T-cell (primary cell): Measurements from ENCODE around the gene CFAP74. TPM values are rescaled to one million over a fixed set of nuclear protein-coding genes. Genes with fewer than 3 reads are reported as not detected.

ENCODE experiments used
- ATAC-seq, 4 experiments: fragments of 200-7000 bp in 3 of 4; fragments of 150-1000 bp in 1 of 4; cut with Tn5 transposase; replicated peaks in 1 of 4; 1 replicate in 3 of 4; 2 replicates in 1 of 4; pipeline ENCODE4 v1.10.0; 2021; ENCODE audit warnings: moderate library complexity in 3 of 4, mild to moderate bottlenecking in 2 of 4, moderate number of reproducible peaks in 1 of 4
- CTCF ChIA-PET, 2 donors: fragments of 300-600 bp; sonication (Branson Sonifier 250); formaldehyde crosslinking; loops; one replicate each; lab custom pipeline; 2022; ENCODE audit warnings: antibody characterized with exemption in 2 of 2; lab: Charles Lee
- POLR2A ChIA-PET, 2 donors: fragments of 300-600 bp; sonication (Branson Sonifier 250); formaldehyde crosslinking; loops; one replicate each; lab custom pipeline; 2022; ENCODE audit warnings: antibody characterized with exemption in 2 of 2; lab: Charles Lee
- DNase-seq, 35 experiments: peaks; one replicate each; pipeline versions ENCODE4 v3.0.0 to v3.0.0-alpha.2; 2013 to 2023
- H3K27ac ChIP-seq: one replicate; pipeline ENCODE4 v1.5.1; 2013; ENCODE audit warnings: low read length
- H3K27me3 ChIP-seq, 2 experiments: replicated peaks in 1 of 2; 1 replicate in 1 of 2; 2 replicates in 1 of 2; pipeline versions ENCODE4 v1.6.1 to v1.7.0; 2013; ENCODE audit warnings: low read length in 1 of 2, mixed read lengths in 1 of 2; ENCODE audit not compliant: control insufficient read depth in 2 of 2, insufficient read depth in 2 of 2; ENCODE audit errors: extremely low read depth in 1 of 2
- H3K36me3 ChIP-seq, 2 donors: 1 replicate in 1 of 2; 2 replicates in 1 of 2; pipeline versions ENCODE4 v1.6.1 to v1.7.0; 2013; ENCODE audit warnings: low read length in 1 of 2; ENCODE audit not compliant: control insufficient read depth in 2 of 2, insufficient read depth in 1 of 2; ENCODE audit errors: extremely low read depth in 1 of 2
- H3K4me1 ChIP-seq, 2 experiments: 1 replicate in 1 of 2; 2 replicates in 1 of 2; pipeline versions ENCODE4 v1.6.1 to v1.7.0; 2013; ENCODE audit warnings: low read length in 2 of 2, mixed read lengths in 1 of 2; ENCODE audit not compliant: insufficient read depth in 2 of 2, control insufficient read depth in 1 of 2; ENCODE audit errors: extremely low read depth in 1 of 2
- H3K4me3 ChIP-seq, 2 donors: 1 replicate in 1 of 2; 2 replicates in 1 of 2; pipeline versions ENCODE4 v1.5.1 to v1.7.0; 2013; ENCODE audit warnings: mild to moderate bottlenecking in 2 of 2, low read length in 1 of 2, moderate library complexity in 1 of 2; ENCODE audit not compliant: control insufficient read depth in 1 of 2; ENCODE audit errors: extremely low read depth in 1 of 2
- H3K9me3 ChIP-seq: 2 replicates; pipeline ENCODE4 v1.7.0; 2013
- H3K27ac Mint-ChIP-seq, 2 donors: one replicate each; pipeline ENCODE4 v1.8.0; 2020 to 2021; ENCODE audit warnings: mild to moderate bottlenecking in 2 of 2, mixed read lengths in 2 of 2
- H3K27me3 Mint-ChIP-seq, 2 donors: one replicate each; pipeline ENCODE4 v1.8.0; 2021 to 2022; ENCODE audit warnings: mixed read lengths in 2 of 2
- H3K36me3 Mint-ChIP-seq: one replicate; pipeline ENCODE4 v1.8.0; 2021; ENCODE audit warnings: mixed read lengths
- H3K4me1 Mint-ChIP-seq, 3 donors: one replicate each; pipeline ENCODE4 v1.8.0; 2020 to 2022; ENCODE audit warnings: mixed read lengths in 3 of 3, mild to moderate bottlenecking in 1 of 3
- H3K4me3 Mint-ChIP-seq, 3 donors: one replicate each; pipeline ENCODE4 v1.8.0; 2020 to 2022; ENCODE audit warnings: mild to moderate bottlenecking in 3 of 3, mixed read lengths in 3 of 3, moderate library complexity in 3 of 3
- H3K9me3 Mint-ChIP-seq, 3 donors: one replicate each; pipeline ENCODE4 v1.8.0; 2020 to 2022; ENCODE audit warnings: mixed read lengths in 3 of 3
- WGBS: methylation state at CpG from one replicate; pipeline ENCODE4 v1.1.5; 2013; ENCODE audit warnings: missing lambda C conversion rate; ENCODE audit not compliant: insufficient coverage; 5-methylcytosine and 5-hydroxymethylcytosine counted together
- total RNA-seq, 35 experiments: library from RNA in 6 of 35; stranded (reverse) in 6 of 35; fragments of 120-200 nt in 1 of 35; gene quantifications; one replicate each; pipeline versions ENCODE4 v1.2.1 to v1.2.4 and lab custom pipeline; 2013 to 2026

The CFAP74 gene
- total RNA-seq, 5 donors from 2014 or later (not counting 1 experiment from before 2014, with no cell fraction given) = not detected

GRCh38 chr1:1925437-1926345, 77.9 kb downstream of the CFAP74 start:
- 80% methylated on average over 26 of the region's 27 CpGs for WGBS
- H3K36me3 Mint-ChIP-seq = no peaks in the 10 kb centered on the region
- Histone ChIP-seq H3K27me3 (peaks cover 0 to 3% of the 10 kb centered on the region in 2 experiments), H3K4me1 (peaks cover 0 to 1% of the 10 kb centered on the region in 2 experiments), H3K27ac (no peak overlapping the region), H3K36me3 (no peaks in the 10 kb centered on the region), H3K9me3 (no peaks in the 10 kb centered on the region), H3K4me3 (no peak overlapping the region)
- H3K4me1 Mint-ChIP-seq = no peaks in the 10 kb centered on the region
- ChIA-PET CTCF (no interaction called here), POLR2A (interaction anchor here in 1 of 2 donors (0.6 kb wide), 1 partner anchor 153 kb away, joined by 3 read pairs; no protein-coding TSS in a partner anchor)
- H3K9me3 Mint-ChIP-seq = no peaks in the 10 kb centered on the region
- ATAC-seq = no peak
- DNase-seq = no peak
- no peaks in the 10 kb centered on the region for H3K27me3 Mint-ChIP-seq
- H3K4me3 Mint-ChIP-seq = no peak overlapping the region
- H3K27ac Mint-ChIP-seq = no peak overlapping the region

DNA sequence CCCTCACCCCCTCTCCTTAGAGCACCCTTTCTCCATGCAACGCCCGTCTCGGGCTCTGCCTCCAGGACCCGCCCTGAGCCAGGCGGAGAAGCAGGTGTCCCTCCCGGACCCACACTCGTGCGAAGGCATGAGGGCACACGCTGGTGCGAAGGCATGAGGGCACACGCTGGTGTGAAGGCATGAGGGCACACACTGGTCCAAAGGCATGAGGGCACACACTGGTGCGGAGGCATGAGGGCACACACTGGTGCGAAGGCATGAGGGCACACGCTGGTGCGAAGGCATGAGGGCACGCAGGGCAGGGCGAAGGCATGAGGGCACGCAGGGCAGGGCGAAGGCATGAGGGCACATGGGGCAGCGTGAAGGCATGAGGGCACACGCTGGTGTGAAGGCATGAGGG, 78.7 kb downstream of the CFAP74 start:
- H3K36me3 Mint-ChIP-seq = no peaks in the 10 kb centered on the region
- H3K9me3 ChIP-seq = no peaks in the 10 kb centered on the region
- no peaks in the 10 kb centered on the region for H3K9me3 Mint-ChIP-seq
- H3K27me3 Mint-ChIP-seq = no peaks in the 10 kb centered on the region
- no peak overlapping the region for H3K27ac Mint-ChIP-seq
- peaks cover 0 to 3% of the 10 kb centered on the region in 2 experiments for H3K27me3 ChIP-seq
- ChIA-PET CTCF (no interaction called here), POLR2A (no interaction called here)
- no peak for ATAC-seq
- H3K36me3 ChIP-seq = no peaks in the 10 kb centered on the region
- 91% methylated on average over 21 of the region's 21 CpGs for WGBS
- H3K4me3 ChIP-seq = no peak overlapping the region
- H3K4me1 Mint-ChIP-seq = no peaks in the 10 kb centered on the region
- H3K27ac ChIP-seq = no peak overlapping the region
- H3K4me3 Mint-ChIP-seq = no peak overlapping the region
- peaks cover 0 to 7% of the 10 kb centered on the region in 2 experiments for H3K4me1 ChIP-seq
- DNase-seq = no peak

GRCh38 chr1:1924386-1924785, 79.2 kb downstream of the CFAP74 start:
- Mint-ChIP-seq H3K9me3 (no peaks in the 10 kb centered on the region), H3K27ac (no peak overlapping the region), H3K36me3 (no peaks in the 10 kb centered on the region), H3K4me1 (no peaks in the 10 kb centered on the region), H3K27me3 (no peaks in the 10 kb centered on the region), H3K4me3 (no peak overlapping the region)
- Histone ChIP-seq H3K27ac (no peak overlapping the region), H3K4me3 (no peak overlapping the region), H3K9me3 (no peaks in the 10 kb centered on the region), H3K36me3 (no peaks in the 10 kb centered on the region), H3K4me1 (peaks cover 0 to 12% of the 10 kb centered on the region in 2 experiments), H3K27me3 (peaks cover 0 to 3% of the 10 kb centered on the region in 2 experiments)
- DNase-seq (no peak), ATAC-seq (no peak)
- WGBS = 64% methylated on average over 15 of the region's 18 CpGs
- POLR2A ChIA-PET = no interaction called here
- CTCF ChIA-PET = no interaction called here

DNA sequence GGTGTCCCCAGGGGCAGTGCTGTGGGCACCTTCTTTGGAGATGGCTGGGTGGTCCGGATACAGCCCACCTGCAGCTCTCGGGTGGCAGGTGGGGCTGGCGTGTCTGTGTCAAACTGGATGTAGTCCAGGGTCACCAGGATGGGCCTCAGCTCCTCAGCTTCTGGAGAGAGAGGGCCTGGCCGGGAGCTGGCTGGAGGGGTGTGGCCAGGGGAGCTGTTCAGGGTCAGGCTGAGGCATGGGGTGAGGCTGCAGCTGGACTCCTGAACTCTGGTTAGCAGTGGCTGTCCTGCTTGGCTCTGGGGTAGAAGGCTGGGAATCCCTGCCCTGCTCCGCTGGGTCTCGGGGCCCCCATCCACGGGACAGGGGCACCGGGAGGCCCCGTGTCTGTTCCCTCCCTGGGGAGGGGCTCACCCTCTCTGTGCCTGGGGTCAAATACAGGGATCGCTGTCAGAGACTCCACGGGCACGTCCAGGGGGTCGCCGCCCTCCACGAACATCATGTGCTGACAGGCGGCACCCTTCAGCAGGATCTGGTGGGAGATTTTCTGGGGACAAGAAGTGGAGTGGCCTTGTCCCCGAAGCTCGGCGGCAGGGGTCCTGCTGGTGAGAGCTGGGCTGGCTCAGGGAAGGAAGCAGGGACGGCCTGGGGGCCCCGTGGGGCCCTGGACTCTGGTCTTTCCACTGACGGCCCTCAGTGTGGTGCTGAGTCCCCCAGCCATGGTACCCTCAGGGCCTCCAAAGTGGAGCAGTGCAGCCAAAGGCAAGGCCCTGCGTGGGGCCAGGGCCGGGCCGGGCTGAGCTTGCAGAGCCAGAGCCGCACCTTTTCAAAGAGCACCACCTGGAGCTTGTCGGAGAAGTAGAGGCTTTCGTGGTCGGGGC, 80.4 kb downstream of the CFAP74 start:
- DNase-seq = no peak
- ChIA-PET CTCF (no interaction called here), POLR2A (interaction anchor here (0.5 kb wide), 2 partner anchors 46 to 143 kb away, joined by 3 to 7 read pairs; no protein-coding TSS in a partner anchor)
- Histone ChIP-seq H3K9me3 (no peaks in the 10 kb centered on the region), H3K27ac (no peak overlapping the region), H3K4me1 (peaks cover 0 to 21% of the 10 kb centered on the region in 2 experiments), H3K27me3 (peaks cover 0 to 2% of the 10 kb centered on the region in 2 experiments), H3K36me3 (no peaks in the 10 kb centered on the region), H3K4me3 (no peak overlapping the region)
- WGBS = 80% methylated on average over 29 of the region's 29 CpGs
- Mint-ChIP-seq H3K4me3 (no peak overlapping the region), H3K9me3 (no peaks in the 10 kb centered on the region), H3K4me1 (peaks cover 0 to 3% (median 0%) of the 10 kb centered on the region in 3 donors), H3K36me3 (no peaks in the 10 kb centered on the region), H3K27me3 (no peaks in the 10 kb centered on the region), H3K27ac (no peak overlapping the region)
- no peak for ATAC-seq

GRCh38 chr1:1922702-1922955, 81.0 kb downstream of the CFAP74 start:
- no peak for DNase-seq
- H3K27me3 ChIP-seq = peaks cover 0 to 4% of the 10 kb centered on the region in 2 experiments
- H3K9me3 ChIP-seq = no peaks in the 10 kb centered on the region
- ChIA-PET POLR2A (interaction anchor here in 1 of 2 donors (0.5 kb wide), 1 partner anchor 46 kb away, joined by 7 read pairs; no protein-coding TSS in a partner anchor), CTCF (no interaction called here)
- Mint-ChIP-seq H3K4me1 (peaks cover 0 to 8% (median 0%) of the 10 kb centered on the region in 3 donors), H3K27me3 (no peaks in the 10 kb centered on the region), H3K9me3 (no peaks in the 10 kb centered on the region), H3K27ac (no peak overlapping the region), H3K4me3 (no peak overlapping the region), H3K36me3 (no peaks in the 10 kb centered on the region)
- H3K4me1 ChIP-seq = peaks cover 0 to 26% of the 10 kb centered on the region in 2 experiments
- H3K4me3 ChIP-seq = no peak overlapping the region
- ATAC-seq = no peak
- H3K27ac ChIP-seq = no peak overlapping the region
- WGBS = 78% methylated on average over 3 of the region's 6 CpGs
- no peaks in the 10 kb centered on the region for H3K36me3 ChIP-seq
